ENCODE data around the gene ALDH3A1. TPM values are rescaled to one million over a fixed set of nuclear protein-coding genes. Genes with fewer than 3 reads are reported as not detected.
A peak's percentile ranks its signal among the peaks of the same experiment; 100 is the strongest.

The ALDH3A1 gene
- total RNA-seq, 4 donors from 2014 or later: 0.17 to 1.9 (median 0.42) TPM; not detected in 1

DNA sequence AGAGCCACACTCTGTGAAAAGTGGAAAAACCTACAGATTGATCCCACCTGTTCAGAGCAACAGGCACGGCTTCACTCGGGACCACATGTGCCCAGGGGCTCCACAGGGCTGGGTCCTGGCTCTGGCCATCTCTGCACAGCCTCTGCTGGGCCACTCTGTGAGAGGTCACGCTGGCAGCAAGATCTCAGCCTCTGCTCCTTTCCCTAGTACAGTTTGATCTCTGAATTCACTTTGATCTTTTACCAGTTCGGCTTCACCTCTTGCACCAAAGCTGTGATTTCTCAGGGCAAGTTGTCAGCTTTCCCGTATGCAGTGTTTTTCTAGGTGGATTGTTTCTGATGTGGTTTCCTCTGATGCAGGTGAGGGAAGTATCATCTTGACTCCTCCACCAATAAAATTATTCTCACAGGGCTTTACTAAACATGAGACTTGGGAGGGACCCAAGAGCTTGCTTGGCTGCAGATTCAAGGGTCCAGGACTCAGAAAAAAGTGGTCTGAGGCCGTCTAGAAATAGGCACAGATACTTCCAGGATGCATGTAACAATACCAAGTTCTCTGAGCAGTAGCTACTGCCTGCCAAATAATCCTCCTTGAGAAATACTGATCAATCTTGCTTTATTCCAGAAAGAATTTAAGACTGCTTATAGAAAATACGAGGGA lies 24.0 kb upstream of the ALDH3A1 start:
- intact Hi-C loops (cut with DNase I): no loop called here
- H3K27ac ChIP-seq (replicated peaks in 1 of 4): peak overlapping the region in 1 of 4 donors; percentile 9
- WGBS: 71% methylated on average over 7 of the region's 7 CpGs

GRCh38 chr17:19770985-19771735 lies 23.1 kb upstream of the ALDH3A1 start:
- Histone ChIP-seq H3K27me3 (no peaks in the 10 kb centered on the region), H3K9me3 (no peaks in the 10 kb centered on the region), H3K36me3 (peaks cover 4 to 40% (median 26%) of the 10 kb centered on the region in 4 donors), H3K27ac (replicated peaks in 1 of 4) (peak overlapping the region in 1 of 4 donors; percentile 26), H3K4me3 (no peak overlapping the region), H3K4me1 (peaks cover 0 to 27% (median 13%) of the 10 kb centered on the region in 4 donors)
- 73% methylated on average over 6 of the region's 6 CpGs for WGBS
- TF ChIP-seq POLR2A (IDR thresholded peaks at IDR 0.05; ENCODE audit: low read depth) (no peak), POLR2AphosphoS5 (IDR thresholded peaks at IDR 0.05) (no peak), EP300 (IDR thresholded peaks at IDR 0.05) (no peak)
- TF ChIP-seq, protein P1, sequence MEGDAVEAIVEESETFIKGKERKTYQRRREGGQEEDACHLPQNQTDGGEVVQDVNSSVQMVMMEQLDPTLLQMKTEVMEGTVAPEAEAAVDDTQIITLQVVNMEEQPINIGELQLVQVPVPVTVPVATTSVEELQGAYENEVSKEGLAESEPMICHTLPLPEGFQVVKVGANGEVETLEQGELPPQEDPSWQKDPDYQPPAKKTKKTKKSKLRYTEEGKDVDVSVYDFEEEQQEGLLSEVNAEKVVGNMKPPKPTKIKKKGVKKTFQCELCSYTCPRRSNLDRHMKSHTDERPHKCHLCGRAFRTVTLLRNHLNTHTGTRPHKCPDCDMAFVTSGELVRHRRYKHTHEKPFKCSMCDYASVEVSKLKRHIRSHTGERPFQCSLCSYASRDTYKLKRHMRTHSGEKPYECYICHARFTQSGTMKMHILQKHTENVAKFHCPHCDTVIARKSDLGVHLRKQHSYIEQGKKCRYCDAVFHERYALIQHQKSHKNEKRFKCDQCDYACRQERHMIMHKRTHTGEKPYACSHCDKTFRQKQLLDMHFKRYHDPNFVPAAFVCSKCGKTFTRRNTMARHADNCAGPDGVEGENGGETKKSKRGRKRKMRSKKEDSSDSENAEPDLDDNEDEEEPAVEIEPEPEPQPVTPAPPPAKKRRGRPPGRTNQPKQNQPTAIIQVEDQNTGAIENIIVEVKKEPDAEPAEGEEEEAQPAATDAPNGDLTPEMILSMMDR (IDR thresholded peaks at IDR 0.05): no peak
- intact Hi-C loops (cut with DNase I): no loop called here
- DNase-seq (ENCODE audit: extremely low spot score): peak; percentile 83

More for the DNA sequence above, 24.0 kb upstream of the ALDH3A1 start:
- H3K27me3 ChIP-seq: no peaks in the 10 kb centered on the region
- peaks cover 11 to 50% (median 35%) of the 10 kb centered on the region in 4 donors for H3K36me3 ChIP-seq
- DNase-seq (ENCODE audit: extremely low spot score): peak; percentile 87
- H3K9me3 ChIP-seq: no peaks in the 10 kb centered on the region
- TF ChIP-seq, protein P1 (IDR thresholded peaks at IDR 0.05): no peak
- TF ChIP-seq EP300 (IDR thresholded peaks at IDR 0.05): no peak
- H3K4me3 ChIP-seq: no peak overlapping the region
- H3K4me1 ChIP-seq: peaks cover 0 to 18% (median 9%) of the 10 kb centered on the region in 4 donors

- TF ChIP-seq POLR2A (IDR thresholded peaks at IDR 0.05; ENCODE audit: low read depth) (no peak), POLR2AphosphoS5 (IDR thresholded peaks at IDR 0.05) (no peak)
- H3K4me3 ChIP-seq: no peak overlapping the region
- peak; percentile 87 for DNase-seq (ENCODE audit: extremely low spot score)
- 87% methylated on average over 7 of the region's 7 CpGs for WGBS
- H3K27me3 ChIP-seq: no peaks in the 10 kb centered on the region
- peaks cover 0 to 29% (median 18%) of the 10 kb centered on the region in 4 donors for H3K36me3 ChIP-seq
- intact Hi-C loops (cut with DNase I): loop anchor here (10.0 kb wide), 1 partner anchor 405 kb away; the partner anchor contains the start of gene B9D1
- peaks cover 0 to 28% (median 13%) of the 10 kb centered on the region in 4 donors for H3K4me1 ChIP-seq
- H3K27ac ChIP-seq (replicated peaks in 1 of 4): peak overlapping the region in 3 of 4 donors; percentile 5 to 48 (median 26)
- H3K9me3 ChIP-seq: no peaks in the 10 kb centered on the region
Measured at GRCh38 chr17:19769946-19770652, 22.0 kb upstream of the ALDH3A1 start.

- no peak overlapping the region for H3K27ac ChIP-seq (replicated peaks in 1 of 4)
- H3K9me3 ChIP-seq: no peaks in the 10 kb centered on the region
- peaks cover 0 to 28% (median 13%) of the 10 kb centered on the region in 4 donors for H3K4me1 ChIP-seq
- H3K27me3 ChIP-seq: no peaks in the 10 kb centered on the region
- 61% methylated on average over 10 of the region's 10 CpGs for WGBS
- H3K36me3 ChIP-seq: peaks cover 0 to 11% (median 4%) of the 10 kb centered on the region in 4 donors
- no peak overlapping the region for H3K4me3 ChIP-seq
- peak; percentile 70 for DNase-seq (ENCODE audit: extremely low spot score)
- intact Hi-C loops (cut with DNase I): loop anchor here (10.0 kb wide), 1 partner anchor 403 kb away; the partner anchor contains the start of gene B9D1
- TF ChIP-seq EP300 (IDR thresholded peaks at IDR 0.05): no peak
- TF ChIP-seq, protein P1 (IDR thresholded peaks at IDR 0.05): no peak
- TF ChIP-seq POLR2AphosphoS5 (IDR thresholded peaks at IDR 0.05): no peak
- no peak for TF ChIP-seq POLR2A (IDR thresholded peaks at IDR 0.05; ENCODE audit: low read depth)
Measured at GRCh38 chr17:19768046-19768782, 20.1 kb upstream of the ALDH3A1 start.

Data from esophagus muscularis mucosa (tissue), 4 donors.